Measurements from ENCODE around the gene REC8. TPM values are rescaled to one million over a fixed set of nuclear protein-coding genes. Genes with fewer than 3 reads are reported as not detected.

Gene REC8
- total and polyA plus RNA-seq, 2 of the 4 experiments (the other 2 are of a cell fraction), result 0.36 to 3.5 TPM

- H2AFZ ChIP-seq (replicated peaks; ENCODE audit: low read length, poor library complexity), result no peak overlapping the region
- ATAC-seq (ENCODE audit: low read depth), result no peak
- no peak for TF ChIP-seq SMC3 (IDR thresholded peaks at IDR 0.05; ENCODE audit: low read depth, low read length)
- TF ChIP-seq RFX5 (IDR thresholded peaks at IDR 0.05; ENCODE audit: low read depth, low read length), result no peak
- no peak for TF ChIP-seq FOS (IDR thresholded peaks at IDR 0.05; ENCODE audit: low read depth, low read length)
- no peak for TF ChIP-seq RAD21 (IDR thresholded peaks at IDR 0.05; ENCODE audit: low read length)
- no peak for TF ChIP-seq CEBPB (IDR thresholded peaks at IDR 0.05; ENCODE audit: low read depth, low read length)
- no peak overlapping the region for H2BK120ac ChIP-seq (ENCODE audit: low read depth, low read length)
- WGBS, 2 experiments (ENCODE audit: extremely low coverage in 2 of 2, insufficient read length in 1 of 2), result 92% methylated on average over 4 of the region's 4 CpGs; no CpG with 5 or more reads in 1 of the 2 experiments
- no peaks in the 10 kb centered on the region for H3K9me3 ChIP-seq (ENCODE audit: control insufficient read depth, insufficient read depth, low read length)
- BruUV-seq (replicated peaks), result no TSS peak
- CTCF ChIA-PET, result no interaction called here
- H4K5ac ChIP-seq (ENCODE audit: low read depth, low read length), result no peak overlapping the region
- POLR2A ChIA-PET (ENCODE audit: unreplicated experiment), result no interaction called here
- no peak overlapping the region for H3K4me2 ChIP-seq (ENCODE audit: low read depth, low read length)
- no peak overlapping the region for H3K56ac ChIP-seq (ENCODE audit: extremely low read depth, insufficient read depth, low read length)
- H3K14ac ChIP-seq (replicated peaks; ENCODE audit: low read depth, low read length), result no peak overlapping the region
- H3K4me1 ChIP-seq (ENCODE audit: control insufficient read depth, insufficient read depth, low read length), result no peaks in the 10 kb centered on the region
- intact Hi-C loops (cut with micrococcal nuclease) (no loop called here), dilution Hi-C loops (cut with HindIII; ENCODE audit: low sequenced_read_pairs, unreplicated experiment) (no loop called here), in situ Hi-C loops (cut with MboI; ENCODE audit: low sequenced_read_pairs) (no loop called here)
- no peak overlapping the region for H3K27ac ChIP-seq (ENCODE audit: insufficient read depth, low read length)
- no peak overlapping the region for H2BK5ac ChIP-seq (ENCODE audit: low read depth, low read length, poor library complexity, severe bottlenecking)
- no peaks in the 10 kb centered on the region for H3K27me3 ChIP-seq (ENCODE audit: control insufficient read depth, insufficient read depth, low read length)
- H4K20me1 ChIP-seq (ENCODE audit: insufficient read depth, low read length), result no peaks in the 10 kb centered on the region
- no peak overlapping the region for H2BK15ac ChIP-seq (ENCODE audit: low read depth, low read length)
- H3K4ac ChIP-seq (ENCODE audit: low read depth, low read length), result no peak overlapping the region
- H3K4me3 ChIP-seq (ENCODE audit: insufficient read depth, low read depth, low read length), result no peak overlapping the region
- no peaks in the 10 kb centered on the region for H3K79me1 ChIP-seq (ENCODE audit: low read depth in 1 of 2, low read length in 2 of 2)
- no peak overlapping the region for H2AK5ac ChIP-seq (ENCODE audit: low read depth, low read length)
- no peaks in the 10 kb centered on the region for H3K9me1 ChIP-seq (ENCODE audit: insufficient read depth, low read length)
- no peak overlapping the region for H4K91ac ChIP-seq (ENCODE audit: insufficient read depth, low read depth, low read length)
- H3K18ac ChIP-seq (ENCODE audit: low read depth, low read length), result no peak overlapping the region
- DNase-seq, result no peak
- H4K8ac ChIP-seq (ENCODE audit: low read depth in 2 of 2, low read length in 2 of 2), result no peak overlapping the region
- no peak overlapping the region for H2BK20ac ChIP-seq (ENCODE audit: low read depth, low read length)
- H2AK9ac ChIP-seq (replicated peaks; ENCODE audit: low read depth, low read length, poor library complexity), result no peak overlapping the region
- H3K9ac ChIP-seq (ENCODE audit: low read depth, low read length), result no peak overlapping the region
- peaks cover 33% of the 10 kb centered on the region for H3K36me3 ChIP-seq (ENCODE audit: control insufficient read depth, insufficient read depth, low read length)
- H3K23ac ChIP-seq (ENCODE audit: low read depth, low read length), result no peak overlapping the region
Measured at GRCh38 chr14:24122416-24122815, 49.5 kb upstream of the REC8 start.
